Sigmoid colon (tissue), 7 donors: Measurements from ENCODE around the gene GABARAP. TPM values are rescaled to one million over a fixed set of nuclear protein-coding genes. Genes with fewer than 3 reads are reported as not detected.

ENCODE experiments used
- DNase-seq: peaks from one replicate; pipeline ENCODE4 v3.0.0-alpha.2; 2019
- H3K27ac ChIP-seq, 4 donors: fragments of 200-600 bp; sonication (generic); one replicate each; pipeline ENCODE4 v1.5.1; 2016 to 2019; ENCODE audit warnings: mild to moderate bottlenecking in 1 of 4
- H3K27me3 ChIP-seq, 3 donors: fragments of 200-600 bp; sonication (generic); one replicate each; pipeline ENCODE4 v1.5.1; 2019; ENCODE audit warnings: mild to moderate bottlenecking in 1 of 3
- H3K36me3 ChIP-seq, 4 donors: fragments of 200-600 bp; sonication (generic); one replicate each; pipeline ENCODE4 v1.5.1; 2016 to 2019
- H3K4me1 ChIP-seq, 4 donors: fragments of 200-600 bp; sonication (generic); one replicate each; pipeline ENCODE4 v1.5.1; 2017 to 2019
- H3K4me3 ChIP-seq, 4 donors: fragments of 200-600 bp; sonication (generic); one replicate each; pipeline ENCODE4 v1.5.1; 2017 to 2019; ENCODE audit warnings: mild to moderate bottlenecking in 2 of 4, moderate library complexity in 1 of 4
- H3K9me3 ChIP-seq, 4 donors: fragments of 200-600 bp in 3 of 4; sonication (generic) in 3 of 4; one replicate each; pipeline versions ENCODE4 v1.5.1 to v1.6.1; 2013 to 2019
- EP300 ChIP-seq, 4 donors: sonication (generic); formaldehyde crosslinking; IDR thresholded peaks; one replicate each; pipeline ENCODE4 v1.6.1; 2017; ENCODE audit warnings: antibody characterized with exemption in 4 of 4
- POLR2A ChIP-seq, 2 donors: fragments of 450-650 bp; IDR thresholded peaks; one replicate each; pipeline ENCODE4 v1.6.1; 2016; ENCODE audit warnings: antibody characterized with exemption in 2 of 2, mild to moderate bottlenecking in 2 of 2, moderate library complexity in 2 of 2
- POLR2AphosphoS5 ChIP-seq, 4 donors: sonication (generic); formaldehyde crosslinking; IDR thresholded peaks; one replicate each; pipeline ENCODE4 v1.6.1; 2017; ENCODE audit warnings: antibody characterized with exemption in 4 of 4
- WGBS, 2 donors: extraction: QIAGEN DNeasy Blood & Tissue Kit; methylation state at CpG; one replicate each; pipeline ENCODE4 v1.1.7; 2013; 5-methylcytosine and 5-hydroxymethylcytosine counted together
- intact Hi-C: fragments of 100-400 bp; cut with DNase I; formaldehyde crosslinking; loops from one replicate; pipeline ENCODE4 v1.15.1; 2023
- polyA plus RNA-seq, 3 donors: library from polyadenylated mRNA; stranded (reverse); fragments of 200-250 nt; gene quantifications; one replicate each; pipeline ENCODE4 v1.2.3, GENCODE V29; 2013
- total RNA-seq, 4 donors: library from RNA; depleted of rRNA; stranded (reverse); fragments of >200 nt; gene quantifications; one replicate each; pipeline ENCODE4 v1.1.0, GENCODE V29; 2016
- TF ChIP-seq, protein P1 (sequence below), 4 experiments: fragments of 450-650 bp in 3 of 4; fragments of 200-600 bp in 1 of 4; IDR thresholded peaks; one replicate each; pipeline ENCODE4 v1.5.1; 2016 to 2019; ENCODE audit warnings: antibody characterized with exemption in 4 of 4, mild to moderate bottlenecking in 3 of 4, moderate library complexity in 2 of 4
- donor health status: healthy with polysubstance abuse.
- donor health status: Bipolar disorder and iron deficiency.
- donor health status: healthy.

The GABARAP gene
- total and polyA plus RNA-seq, 7 donors: 147 to 1,215 (median 613) TPM

DNA sequence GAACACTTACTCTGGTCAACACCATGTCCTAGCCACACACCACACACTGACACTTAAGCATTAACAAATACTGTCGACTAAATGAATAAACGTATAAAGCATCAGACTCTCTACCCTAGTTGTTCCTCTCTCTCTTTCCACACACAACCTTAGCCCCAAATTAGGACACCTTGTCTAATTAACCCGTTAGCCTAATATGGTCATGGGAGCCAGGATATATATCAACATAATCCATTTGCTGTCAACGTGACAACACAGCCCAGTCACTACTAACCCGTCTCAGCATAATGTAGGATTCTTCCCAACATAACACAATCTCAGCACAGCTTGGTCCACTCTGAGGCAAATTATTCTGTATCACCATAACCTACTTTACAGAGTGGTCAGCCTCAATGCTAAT is 10.1 kb downstream of the GABARAP start:
- 87 to 88% methylated on average over 5 of the region's 5 CpGs for WGBS, 2 donors
- no peak for TF ChIP-seq POLR2AphosphoS5 (IDR thresholded peaks at IDR 0.05)
- DNase-seq: no peak
- Histone ChIP-seq H3K27me3 (no peaks in the 10 kb centered on the region), H3K4me1 (peaks cover 0 to 43% (median 40%) of the 10 kb centered on the region in 4 donors), H3K27ac (no peak overlapping the region), H3K36me3 (peaks cover 14 to 59% (median 41%) of the 10 kb centered on the region in 4 donors), H3K4me3 (no peak overlapping the region), H3K9me3 (no peaks in the 10 kb centered on the region)
- intact Hi-C loops: no loop called here

DNA sequence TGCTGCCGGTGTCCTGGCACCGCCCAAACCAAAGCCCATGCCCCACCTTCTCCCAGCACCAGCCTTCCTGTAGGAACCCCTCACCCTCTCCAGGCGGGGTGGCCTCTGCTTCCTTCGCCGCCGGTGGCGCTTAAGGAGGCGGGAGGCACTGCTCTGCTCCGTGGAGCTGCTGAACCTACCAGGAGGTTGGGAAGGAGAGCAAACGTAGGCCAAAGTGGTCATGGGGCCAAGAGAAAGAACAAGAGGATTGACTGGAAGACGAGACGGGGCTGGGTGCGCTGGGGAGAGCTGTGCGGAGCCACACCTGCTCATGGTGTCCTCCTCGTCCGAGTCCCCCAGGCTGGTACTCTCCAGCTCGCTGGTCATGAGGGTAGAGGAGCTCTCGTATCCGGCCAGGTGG is 12.7 kb downstream of the GABARAP start:
- Histone ChIP-seq H3K4me1 (peaks cover 0 to 25% (median 23%) of the 10 kb centered on the region in 4 donors), H3K27me3 (no peaks in the 10 kb centered on the region), H3K9me3 (no peaks in the 10 kb centered on the region), H3K27ac (no peak overlapping the region), H3K4me3 (no peak overlapping the region), H3K36me3 (peaks cover 25 to 63% (median 46%) of the 10 kb centered on the region in 4 donors)
- WGBS, 2 donors: 95% methylated on average over 19 of the region's 19 CpGs
- TF ChIP-seq POLR2A (IDR thresholded peaks at IDR 0.05): no peak
- no peak for TF ChIP-seq EP300 (IDR thresholded peaks at IDR 0.05)
- TF ChIP-seq, protein P1, sequence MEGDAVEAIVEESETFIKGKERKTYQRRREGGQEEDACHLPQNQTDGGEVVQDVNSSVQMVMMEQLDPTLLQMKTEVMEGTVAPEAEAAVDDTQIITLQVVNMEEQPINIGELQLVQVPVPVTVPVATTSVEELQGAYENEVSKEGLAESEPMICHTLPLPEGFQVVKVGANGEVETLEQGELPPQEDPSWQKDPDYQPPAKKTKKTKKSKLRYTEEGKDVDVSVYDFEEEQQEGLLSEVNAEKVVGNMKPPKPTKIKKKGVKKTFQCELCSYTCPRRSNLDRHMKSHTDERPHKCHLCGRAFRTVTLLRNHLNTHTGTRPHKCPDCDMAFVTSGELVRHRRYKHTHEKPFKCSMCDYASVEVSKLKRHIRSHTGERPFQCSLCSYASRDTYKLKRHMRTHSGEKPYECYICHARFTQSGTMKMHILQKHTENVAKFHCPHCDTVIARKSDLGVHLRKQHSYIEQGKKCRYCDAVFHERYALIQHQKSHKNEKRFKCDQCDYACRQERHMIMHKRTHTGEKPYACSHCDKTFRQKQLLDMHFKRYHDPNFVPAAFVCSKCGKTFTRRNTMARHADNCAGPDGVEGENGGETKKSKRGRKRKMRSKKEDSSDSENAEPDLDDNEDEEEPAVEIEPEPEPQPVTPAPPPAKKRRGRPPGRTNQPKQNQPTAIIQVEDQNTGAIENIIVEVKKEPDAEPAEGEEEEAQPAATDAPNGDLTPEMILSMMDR (IDR thresholded peaks at IDR 0.05): no peak
- TF ChIP-seq POLR2AphosphoS5 (IDR thresholded peaks at IDR 0.05): no peak
- no peak for DNase-seq
- intact Hi-C loops: no loop called here

DNA sequence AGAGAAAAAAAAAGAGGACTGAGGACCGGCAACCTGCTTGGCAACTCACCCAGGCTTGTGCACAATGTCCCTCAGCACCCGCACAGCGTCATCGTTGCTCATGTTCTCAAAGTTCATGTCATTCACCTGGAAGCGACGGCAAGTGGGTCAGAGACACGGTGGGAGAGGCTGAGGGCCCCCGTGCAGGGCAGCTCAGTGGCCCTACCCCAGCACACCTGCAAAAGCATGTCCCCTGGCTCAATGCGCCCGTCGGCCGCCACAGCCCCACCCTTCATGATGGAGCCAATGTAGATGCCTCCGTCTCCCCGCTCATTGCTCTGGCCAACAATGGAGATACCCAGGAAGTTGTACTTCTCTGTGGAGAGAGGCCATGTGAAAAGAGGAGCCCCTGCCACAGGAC is 13.3 kb downstream of the GABARAP start:
- H3K9me3 ChIP-seq: no peaks in the 10 kb centered on the region
- H3K4me3 ChIP-seq: no peak overlapping the region
- 89 to 94% methylated on average over 14 of the region's 14 CpGs for WGBS, 2 donors
- TF ChIP-seq POLR2A (IDR thresholded peaks at IDR 0.05): no peak
- TF ChIP-seq, protein P1 (IDR thresholded peaks at IDR 0.05): no peak
- TF ChIP-seq POLR2AphosphoS5 (IDR thresholded peaks at IDR 0.05): no peak
- no peak for TF ChIP-seq EP300 (IDR thresholded peaks at IDR 0.05)
- peaks cover 30 to 68% (median 52%) of the 10 kb centered on the region in 4 donors for H3K36me3 ChIP-seq
- peaks cover 0 to 25% (median 22%) of the 10 kb centered on the region in 4 donors for H3K4me1 ChIP-seq
- intact Hi-C loops: no loop called here
- no peak for DNase-seq
- H3K27ac ChIP-seq: no peak overlapping the region
- no peaks in the 10 kb centered on the region for H3K27me3 ChIP-seq

DNA sequence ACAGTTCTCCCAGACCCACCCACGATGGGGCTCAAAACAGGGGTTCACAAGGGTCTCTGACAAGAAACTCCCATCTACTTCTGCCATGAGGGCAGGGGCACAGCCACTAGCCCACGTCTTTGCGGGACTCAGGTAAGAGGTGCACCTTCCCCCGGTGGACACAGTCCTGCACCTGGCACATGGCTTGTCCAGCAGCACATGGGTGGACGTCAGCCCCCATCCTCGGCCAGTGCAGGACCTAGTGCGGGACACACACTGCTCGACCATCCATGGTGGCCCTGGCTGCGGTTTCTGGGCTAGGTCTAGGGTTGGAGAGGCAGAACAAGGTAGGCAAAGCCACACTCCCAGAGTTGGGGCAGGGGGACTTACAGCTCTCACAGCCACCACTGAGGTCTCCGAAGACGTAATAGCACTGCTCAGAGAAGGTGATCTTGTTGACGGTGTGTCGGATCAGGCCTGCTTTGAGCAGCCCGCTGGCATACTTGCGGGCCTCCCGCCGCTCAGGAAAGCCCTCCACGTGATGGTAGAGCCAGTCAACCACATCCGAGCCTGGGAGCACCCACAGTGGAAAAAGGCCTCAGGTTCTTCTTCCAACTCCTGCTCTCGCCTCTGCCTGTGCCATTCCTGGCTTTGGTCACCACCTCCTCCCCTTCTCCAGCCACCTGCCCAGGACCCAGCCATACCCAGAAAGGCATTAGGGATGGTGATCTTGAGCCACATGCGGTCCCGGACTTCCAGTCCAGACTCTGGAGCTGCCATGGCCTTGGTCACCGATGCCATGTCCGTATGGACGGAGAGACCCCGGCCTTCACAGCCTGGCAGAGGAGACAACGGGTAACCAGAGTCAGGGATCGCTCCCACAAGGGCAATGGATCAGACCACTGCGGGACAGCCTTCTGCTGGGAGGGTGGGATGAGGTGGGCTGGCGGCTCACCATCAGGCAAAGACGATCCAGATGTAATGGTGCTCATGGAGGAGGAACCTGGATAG is 15.2 kb downstream of the GABARAP start:
- no peak for TF ChIP-seq EP300 (IDR thresholded peaks at IDR 0.05)
- TF ChIP-seq, protein P1 (IDR thresholded peaks at IDR 0.05): no peak
- no peak for TF ChIP-seq POLR2A (IDR thresholded peaks at IDR 0.05)
- TF ChIP-seq POLR2AphosphoS5 (IDR thresholded peaks at IDR 0.05): no peak
- 93 to 95% methylated on average over 31 of the region's 31 CpGs for WGBS, 2 donors
- Histone ChIP-seq H3K4me1 (peaks cover 0 to 7% (median 4%) of the 10 kb centered on the region in 4 donors), H3K4me3 (no peak overlapping the region), H3K36me3 (peaks cover 41 to 88% (median 68%) of the 10 kb centered on the region in 4 donors), H3K27ac (no peak overlapping the region), H3K27me3 (no peaks in the 10 kb centered on the region), H3K9me3 (no peaks in the 10 kb centered on the region)
- intact Hi-C loops: no loop called here
- no peak for DNase-seq

DNA sequence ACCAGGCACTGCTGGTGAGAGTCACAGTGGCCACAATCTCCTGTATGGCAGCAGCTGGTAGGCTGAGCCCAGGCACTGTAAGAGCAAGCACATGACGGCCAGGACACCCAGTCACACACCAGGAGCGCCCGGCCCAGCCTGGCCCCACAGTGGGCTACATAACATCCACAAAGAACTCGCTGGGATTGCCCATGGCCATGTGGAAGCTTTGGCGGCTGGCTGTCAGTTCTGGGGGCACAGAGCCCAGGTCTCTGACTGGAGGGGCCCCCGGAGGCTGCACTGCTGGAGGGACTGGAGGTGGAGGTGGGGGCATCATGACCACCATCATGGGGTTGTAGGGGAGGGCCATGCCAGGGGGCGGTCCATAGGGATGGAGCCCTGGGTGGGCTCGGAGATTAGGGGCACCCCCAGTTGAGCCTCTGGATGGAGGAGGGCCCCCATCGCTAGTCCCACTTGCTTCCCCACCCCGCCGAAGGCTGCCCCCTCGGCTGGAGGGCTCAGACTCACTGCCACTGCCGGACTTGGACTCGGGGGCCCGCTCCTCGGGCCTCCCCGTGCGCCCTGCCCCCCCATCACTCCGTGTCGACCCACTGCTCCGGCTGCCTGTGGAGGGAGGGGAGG is 16.4 kb downstream of the GABARAP start:
- no peaks in the 10 kb centered on the region for H3K27me3 ChIP-seq
- peaks cover 41 to 90% (median 68%) of the 10 kb centered on the region in 4 donors for H3K36me3 ChIP-seq
- no peak for DNase-seq
- intact Hi-C loops: no loop called here
- WGBS, 2 donors: 81 to 85% methylated on average over 21 of the region's 21 CpGs
- H3K4me1 ChIP-seq: peaks cover 0 to 11% (median 8%) of the 10 kb centered on the region in 4 donors
- peak overlapping the region in 1 of 4 donors; percentile 43 for H3K27ac ChIP-seq
- H3K4me3 ChIP-seq: no peak overlapping the region
- TF ChIP-seq POLR2AphosphoS5 (IDR thresholded peaks at IDR 0.05) (no peak), POLR2A (IDR thresholded peaks at IDR 0.05) (no peak)
- no peaks in the 10 kb centered on the region for H3K9me3 ChIP-seq
